GM12878 (cell line): ENCODE measurements around the gene MYB. TPM values are rescaled to one million over a fixed set of nuclear protein-coding genes. Genes with fewer than 3 reads are reported as not detected.

Experiments
- ATAC-seq: fragments of 200-7000 bp; cut with Tn5 transposase; 3 replicates; pipeline ENCODE4 v1.9.1; 2020; ENCODE audit warnings: mild to moderate bottlenecking, moderate library complexity
- BruUV-seq: library from RNA; stranded (reverse); fragments of 400-500 nt; replicated peaks from 2 replicates; lab custom pipeline; 2021; lab: Mats Ljungman, UMichigan
- CTCF ChIA-PET: fragments of 300-600 bp; sonication (Branson Sonifier 250); formaldehyde crosslinking; extraction: SDS; loops from one replicate; lab custom pipeline; 2021; ENCODE audit warnings: inconsistent platforms; lab: Yijun Ruan, JAX
- POLR2A ChIA-PET: fragments of 350-600 bp; formaldehyde crosslinking; extraction: SDS; loops from one replicate; lab custom pipeline; 2021; ENCODE audit warnings: inconsistent platforms; lab: Charles Lee
- RAD21 ChIA-PET: fragments of 300-600 bp; sonication (Branson Sonifier 250); formaldehyde crosslinking; loops from one replicate; lab custom pipeline; 2023; ENCODE audit warnings: antibody characterized with exemption; ENCODE audit not compliant: unreplicated experiment; lab: Charles Lee
- SMC1A ChIA-PET: fragments of 300-600 bp; sonication (Branson Sonifier 250); formaldehyde crosslinking; loops from one replicate; lab custom pipeline; 2023; ENCODE audit not compliant: unreplicated experiment, uncharacterized antibody; lab: Charles Lee
- DNase-seq: peaks from one replicate; pipeline ENCODE4 v3.0.0-alpha.2; 2011; ENCODE audit warnings: low read depth, low spot score
- FAIRE-seq: peaks from 3 replicates; lab custom pipeline; 2011; peaks lifted over from hg19 to GRCh38; lab: Jason Lieb, UNC
- H2AFZ ChIP-seq: 2 replicates; pipeline ENCODE4 v1.6.0; 2011; ENCODE audit warnings: low read depth, low read length, control low read depth; ENCODE audit not compliant: control insufficient read depth
- H3K27ac ChIP-seq: 2 replicates; pipeline ENCODE4 v1.5.1; 2011; ENCODE audit warnings: control low read depth; ENCODE audit not compliant: control insufficient read depth, insufficient read depth
- H3K27me3 ChIP-seq, 2 experiments: replicated peaks in 1 of 2; 2 replicates each; pipeline versions ENCODE4 v1.6.0 to v1.6.1; 2011; ENCODE audit warnings: low read length in 1 of 2; ENCODE audit not compliant: control insufficient read depth in 2 of 2, insufficient read depth in 2 of 2
- H3K36me3 ChIP-seq, 2 experiments: 2 replicates each; pipeline ENCODE4 v1.5.1; 2011; ENCODE audit warnings: low read length in 1 of 2; ENCODE audit not compliant: control insufficient read depth in 2 of 2, insufficient read depth in 2 of 2
- H3K4me1 ChIP-seq: 2 replicates; pipeline ENCODE4 v1.6.1; 2011; ENCODE audit warnings: mild to moderate bottlenecking, low read length, moderate library complexity, mixed read lengths; ENCODE audit not compliant: control insufficient read depth, insufficient read depth
- H3K4me2 ChIP-seq: 2 replicates; pipeline ENCODE4 v1.6.0; 2011; ENCODE audit warnings: control low read depth; ENCODE audit not compliant: control insufficient read depth, insufficient read depth
- H3K4me3 ChIP-seq: fragments of 200-600 bp; sonication (generic); 2 replicates; pipeline ENCODE4 v1.5.1; 2016
- H3K79me2 ChIP-seq: 2 replicates; pipeline ENCODE4 v1.6.0; 2011; ENCODE audit warnings: low read length; ENCODE audit not compliant: control insufficient read depth, insufficient read depth
- H3K9ac ChIP-seq: 2 replicates; pipeline ENCODE4 v1.8.0; 2011; ENCODE audit warnings: low read length, control low read depth, mixed read lengths; ENCODE audit not compliant: control insufficient read depth, insufficient read depth
- H3K9me3 ChIP-seq: replicated peaks from 3 replicates; pipeline ENCODE4 v1.5.1; 2011; ENCODE audit warnings: mild to moderate bottlenecking, low read length; ENCODE audit not compliant: control insufficient read depth, insufficient read depth
- H4K20me1 ChIP-seq: 2 replicates; pipeline ENCODE4 v1.6.0; 2011; ENCODE audit not compliant: control insufficient read depth, insufficient read depth
- CHD4 ChIP-seq: fragments of 200-600 bp; sonication (generic); IDR thresholded peaks from 2 replicates; pipeline ENCODE4 v1.6.1; 2016; ENCODE audit warnings: mild to moderate bottlenecking
- CREB1 ChIP-seq: IDR thresholded peaks from 2 replicates; pipeline ENCODE4 v1.6.1; 2012; ENCODE audit warnings: low read depth, mild to moderate bottlenecking, inconsistent platforms
- ELK1 ChIP-seq: IDR thresholded peaks from 2 replicates; pipeline ENCODE4 v1.6.1; 2012; ENCODE audit warnings: low read depth, low read length, improper control_type of control experiment
- ETV6 ChIP-seq, 2 experiments: fragments of 450-650 bp in 1 of 2; IDR thresholded peaks in 1 of 2; conservative IDR thresholded peaks in 1 of 2; 2 replicates each; pipeline ENCODE4 v1.6.1; 2014; ENCODE audit warnings: antibody characterized with exemption in 1 of 2, borderline replicate concordance in 1 of 2, low read depth in 1 of 2, mild to moderate bottlenecking in 1 of 2, moderate library complexity in 1 of 2
- KAT2A ChIP-seq: conservative IDR thresholded peaks from 2 replicates; pipeline ENCODE4 v1.6.1; 2011; ENCODE audit warnings: low read depth, low read length; ENCODE audit not compliant: control insufficient read depth
- NR2C2 ChIP-seq: IDR thresholded peaks from 2 replicates; pipeline ENCODE4 v1.6.1; 2011; ENCODE audit warnings: borderline replicate concordance, low read depth; ENCODE audit not compliant: control insufficient read depth, insufficient read length
- POLR2A ChIP-seq: IDR thresholded peaks from 2 replicates; pipeline ENCODE4 v1.6.1; 2011; ENCODE audit warnings: low read depth, mild to moderate bottlenecking, low read length
- RFX5 ChIP-seq: IDR thresholded peaks from 2 replicates; pipeline ENCODE4 v1.6.1; 2011; ENCODE audit warnings: low read depth, low read length, improper control_type of control experiment
- SIX5 ChIP-seq: IDR thresholded peaks from 2 replicates; pipeline ENCODE4 v1.6.1; 2011; ENCODE audit warnings: mild to moderate bottlenecking, low read depth, low read length, moderate library complexity; ENCODE audit not compliant: severe bottlenecking
- SMAD5 ChIP-seq: IDR thresholded peaks from 2 replicates; pipeline ENCODE4 v1.6.1; 2016; ENCODE audit warnings: antibody characterized with exemption, low read depth
- TCF3 ChIP-seq: IDR thresholded peaks from 2 replicates; pipeline ENCODE4 v1.6.1; 2012; ENCODE audit warnings: low read depth, mild to moderate bottlenecking, low read length, borderline replicate concordance; ENCODE audit not compliant: insufficient read depth
- TCF7 ChIP-seq: IDR thresholded peaks from 2 replicates; pipeline ENCODE4 v1.6.1; 2014; ENCODE audit warnings: antibody characterized with exemption, borderline replicate concordance
- ZBTB33 ChIP-seq: fragments of 450-650 bp; IDR thresholded peaks from 2 replicates; pipeline ENCODE4 v1.6.1; 2017; ENCODE audit warnings: mild to moderate bottlenecking
- ZNF274 ChIP-seq: IDR thresholded peaks from one replicate; pipeline ENCODE4 v1.8.0; 2011; ENCODE audit not compliant: insufficient read length, insufficient read depth
- WGBS: methylation state at CpG from one replicate; pipeline ENCODE4 v1.1.6; 2016; ENCODE audit warnings: low lambda C conversion rate; ENCODE audit not compliant: insufficient replicate concordance, insufficient coverage; ENCODE audit errors: missing lambda C conversion rate; 5-methylcytosine and 5-hydroxymethylcytosine counted together
- in situ Hi-C: fragments of 300-500 bp; cut with MboI; formaldehyde crosslinking; loops from 9 replicates; pipeline ENCODE4 v1.14.3; 2018; ENCODE audit warnings: mixed read lengths
- intact Hi-C: fragments of 100-400 bp; cut with micrococcal nuclease; formaldehyde crosslinking; loops from one replicate; pipeline ENCODE4 v1.14.2; 2022; ENCODE audit not compliant: unreplicated experiment
- polyA plus RNA-seq, 11 experiments: library from polyadenylated mRNA; depleted of rRNA in 4 of 11; unstranded in 6 of 11; stranded (reverse) in 5 of 11; fragments of >200 nt; fragmentation: Nextera tagmentation in 4 of 11; fragmentation: Illumina TruSeq in 1 of 11; extraction: Ambion mirVana in 4 of 11; extraction: Trizol in 1 of 11; gene quantifications; 1 replicate in 1 of 11; 2 replicates in 10 of 11; pipeline versions ENCODE4 v1.2.1 to v1.2.3, GENCODE V29; 2011 to 2016; ENCODE audit warnings: inconsistent platforms in 2 of 11, missing spikeins in 2 of 11, low read depth in 1 of 11
- total RNA-seq, 4 experiments: library from RNA; depleted of rRNA in 3 of 4; stranded (reverse); fragments of >200 nt in 3 of 4; fragmentation: Illumina TruSeq in 1 of 4; extraction: Trizol in 1 of 4; gene quantifications; 2 replicates each; pipeline versions ENCODE4 v1.2.1 to v1.2.3, GENCODE V29; 2013 to 2021
- TF ChIP-seq, protein P1 (sequence below): fragments of 450-650 bp; formaldehyde crosslinking; IDR thresholded peaks from 2 replicates; pipeline ENCODE4 v1.5.0; 2022; ENCODE audit warnings: mild to moderate bottlenecking, missing genetic modification characterization
- TF ChIP-seq, protein P2 (sequence below): IDR thresholded peaks from 2 replicates; pipeline ENCODE4 v1.6.1; 2011; ENCODE audit warnings: borderline replicate concordance, low read depth, mild to moderate bottlenecking, moderate library complexity, low read length; ENCODE audit not compliant: insufficient read depth, poor library complexity, severe bottlenecking

Gene MYB
- total and polyA plus RNA-seq, 10 of the 15 experiments (the other 5 are each of a cell fraction or from before 2014, with no cell fraction given) = 7.0 to 29.8 (median 21.5) TPM

DNA sequence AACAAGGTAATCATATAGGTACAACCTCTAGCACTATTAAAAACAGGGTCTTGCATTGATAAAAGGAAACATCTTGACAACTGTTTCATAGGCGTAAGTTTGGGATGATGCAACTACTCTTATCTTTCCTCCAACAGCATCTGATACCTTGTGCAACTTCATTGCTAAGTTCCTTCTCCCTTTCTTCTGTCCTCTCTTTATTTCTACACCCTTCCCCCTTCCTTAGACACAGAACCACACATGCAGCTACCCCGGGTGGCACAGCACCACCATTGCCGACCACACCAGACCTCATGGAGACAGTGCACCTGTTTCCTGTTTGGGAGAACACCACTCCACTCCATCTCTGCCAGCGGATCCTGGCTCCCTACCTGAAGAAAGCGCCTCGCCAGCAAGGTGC, 14.4 kb downstream of the MYB start:
- Histone ChIP-seq H4K20me1 (no peaks in the 10 kb centered on the region), H3K27me3 (no peaks in the 10 kb centered on the region), H3K4me3 (no peak overlapping the region), H3K4me2 (no peak overlapping the region), H3K27ac (no peak overlapping the region), H3K9me3 (no peaks in the 10 kb centered on the region), H3K9ac (no peak overlapping the region), H2AFZ (no peak overlapping the region), H3K79me2 (no peaks in the 10 kb centered on the region), H3K4me1 (peaks cover 9% of the 10 kb centered on the region; the same call in 1 of the 2 replicates), H3K36me3 (peaks cover 20 to 45% of the 10 kb centered on the region in 2 experiments)
- ChIA-PET RAD21 (interaction anchor here (1.2 kb wide), 1 partner anchor 12 kb away, joined by 3 read pairs; no protein-coding TSS in a partner anchor), POLR2A (interaction anchor here (1.0 kb wide), 1 partner anchor 12 kb away, joined by 4 read pairs; no protein-coding TSS in a partner anchor), SMC1A (interaction anchor here (1.0 to 2.6 kb wide), 2 partner anchors 54 to 244 kb away, joined by 3 to 9 read pairs; no protein-coding TSS in a partner anchor), CTCF (interaction anchor here (0.5 to 2.2 kb wide), 4 partner anchors 10 to 672 kb away, joined by 3 to 7 read pairs (median 4); no protein-coding TSS in a partner anchor)
- in situ Hi-C loops = no loop called here
- ATAC-seq (no peak), FAIRE-seq (no peak), DNase-seq (no peak)
- intact Hi-C loops = no loop called here
- BruUV-seq = no TSS peak
- 91% methylated on average over 6 of the region's 6 CpGs for WGBS
- TF ChIP-seq TCF7 (no peak), NR2C2 (no peak), ZBTB33 (no peak), SIX5 (no peak), TCF3 (no peak), CHD4 (no peak), SMAD5 (no peak), RFX5 (no peak), KAT2A (no peak), ETV6 (conservative IDR thresholded peaks at IDR 0.05 in 1 of 2, IDR thresholded peaks at IDR 0.05 in 1 of 2; ENCODE audit: borderline replicate concordance in 1 of 2, low read depth in 1 of 2) (no peak), CREB1 (no peak), POLR2A (no peak), ELK1 (no peak), ZNF274 (no peak)
- TF ChIP-seq, protein P1, sequence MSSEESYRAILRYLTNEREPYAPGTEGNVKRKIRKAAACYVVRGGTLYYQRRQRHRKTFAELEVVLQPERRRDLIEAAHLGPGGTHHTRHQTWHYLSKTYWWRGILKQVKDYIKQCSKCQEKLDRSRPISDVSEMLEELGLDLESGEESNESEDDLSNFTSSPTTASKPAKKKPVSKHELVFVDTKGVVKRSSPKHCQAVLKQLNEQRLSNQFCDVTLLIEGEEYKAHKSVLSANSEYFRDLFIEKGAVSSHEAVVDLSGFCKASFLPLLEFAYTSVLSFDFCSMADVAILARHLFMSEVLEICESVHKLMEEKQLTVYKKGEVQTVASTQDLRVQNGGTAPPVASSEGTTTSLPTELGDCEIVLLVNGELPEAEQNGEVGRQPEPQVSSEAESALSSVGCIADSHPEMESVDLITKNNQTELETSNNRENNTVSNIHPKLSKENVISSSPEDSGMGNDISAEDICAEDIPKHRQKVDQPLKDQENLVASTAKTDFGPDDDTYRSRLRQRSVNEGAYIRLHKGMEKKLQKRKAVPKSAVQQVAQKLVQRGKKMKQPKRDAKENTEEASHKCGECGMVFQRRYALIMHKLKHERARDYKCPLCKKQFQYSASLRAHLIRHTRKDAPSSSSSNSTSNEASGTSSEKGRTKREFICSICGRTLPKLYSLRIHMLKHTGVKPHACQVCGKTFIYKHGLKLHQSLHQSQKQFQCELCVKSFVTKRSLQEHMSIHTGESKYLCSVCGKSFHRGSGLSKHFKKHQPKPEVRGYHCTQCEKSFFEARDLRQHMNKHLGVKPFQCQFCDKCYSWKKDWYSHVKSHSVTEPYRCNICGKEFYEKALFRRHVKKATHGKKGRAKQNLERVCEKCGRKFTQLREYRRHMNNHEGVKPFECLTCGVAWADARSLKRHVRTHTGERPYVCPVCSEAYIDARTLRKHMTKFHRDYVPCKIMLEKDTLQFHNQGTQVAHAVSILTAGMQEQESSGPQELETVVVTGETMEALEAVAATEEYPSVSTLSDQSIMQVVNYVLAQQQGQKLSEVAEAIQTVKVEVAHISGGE (CRISPR knock-in tag) = no peak
- TF ChIP-seq, protein P2, sequence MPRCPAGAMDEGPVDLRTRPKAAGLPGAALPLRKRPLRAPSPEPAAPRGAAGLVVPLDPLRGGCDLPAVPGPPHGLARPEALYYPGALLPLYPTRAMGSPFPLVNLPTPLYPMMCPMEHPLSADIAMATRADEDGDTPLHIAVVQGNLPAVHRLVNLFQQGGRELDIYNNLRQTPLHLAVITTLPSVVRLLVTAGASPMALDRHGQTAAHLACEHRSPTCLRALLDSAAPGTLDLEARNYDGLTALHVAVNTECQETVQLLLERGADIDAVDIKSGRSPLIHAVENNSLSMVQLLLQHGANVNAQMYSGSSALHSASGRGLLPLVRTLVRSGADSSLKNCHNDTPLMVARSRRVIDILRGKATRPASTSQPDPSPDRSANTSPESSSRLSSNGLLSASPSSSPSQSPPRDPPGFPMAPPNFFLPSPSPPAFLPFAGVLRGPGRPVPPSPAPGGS = no peak
